ENCODE results near the gene CCBE1. TPM values are rescaled to one million over a fixed set of nuclear protein-coding genes. Genes with fewer than 3 reads are reported as not detected.
A peak's percentile ranks its signal among the peaks of the same experiment; 100 is the strongest.
"Not testable (repeated sequence)": the region's sequence is repeated elsewhere in the genome, so short reads cannot be mapped to it uniquely, and the experiment has no call there.

The CCBE1 gene
- not detected for total RNA-seq

- H3K36me3 Mint-ChIP-seq (ENCODE audit: low read depth) = no peaks in the 10 kb centered on the region
- ChIA-PET POLR2A (interaction anchor here (0.6 kb wide), 1 partner anchor 410 kb away, joined by 3 read pairs; no protein-coding TSS in a partner anchor), CTCF (interaction anchor here (0.7 to 1.4 kb wide), 4 partner anchors 25 to 126 kb away, joined by 3 to 4 read pairs (median 4); no protein-coding TSS in a partner anchor)
- H3K4me3 Mint-ChIP-seq = peak within 1 kb of the TSS; percentile 39
- peak; percentile 39 for DNase-seq
- peaks cover 61% of the 10 kb centered on the region for H3K27me3 Mint-ChIP-seq
- H3K9me3 Mint-ChIP-seq = no peaks in the 10 kb centered on the region
- peaks cover 10% of the 10 kb centered on the region for H3K4me1 Mint-ChIP-seq
- no peak within 1 kb of the TSS for H3K27ac Mint-ChIP-seq
These were observed at the start of gene CCBE1 for GRCh38 chr18:59697236-59697932. TSS of gene CCBE1 (minus strand) at chr18:59697423.

- CTCF ChIA-PET = no interaction called here
These were observed 47.1 kb upstream of the CCBE1 start for GRCh38 chr18:59744271-59744721.

GRCh38 chr18:59743566-59743965, 46.3 kb upstream of the CCBE1 start:
- Mint-ChIP-seq H3K27me3 (peaks cover 1% of the 10 kb centered on the region), H3K4me3 (no peak overlapping the region), H3K27ac (no peak overlapping the region), H3K9me3 (no peaks in the 10 kb centered on the region), H3K36me3 (ENCODE audit: low read depth) (no peaks in the 10 kb centered on the region), H3K4me1 (no peaks in the 10 kb centered on the region)
- ChIA-PET POLR2A (no interaction called here), CTCF (interaction anchor here (0.6 kb wide), 1 partner anchor 98 kb away, joined by 3 read pairs; no protein-coding TSS in a partner anchor)
- no peak for DNase-seq

More at GRCh38 chr18:59744271-59744721, 47.1 kb upstream of the CCBE1 start:
- Mint-ChIP-seq H3K4me3 (no peak overlapping the region), H3K27me3 (peaks cover 2% of the 10 kb centered on the region), H3K9me3 (no peaks in the 10 kb centered on the region), H3K4me1 (no peaks in the 10 kb centered on the region), H3K27ac (no peak overlapping the region), H3K36me3 (ENCODE audit: low read depth) (no peaks in the 10 kb centered on the region)
- POLR2A ChIA-PET = no interaction called here
- DNase-seq = no peak

GRCh38 chr18:59742325-59743111, 45.3 kb upstream of the CCBE1 start:
- Mint-ChIP-seq H3K36me3 (ENCODE audit: low read depth) (no peaks in the 10 kb centered on the region), H3K4me1 (no peaks in the 10 kb centered on the region), H3K27me3 (no peaks in the 10 kb centered on the region), H3K4me3 (no peak overlapping the region), H3K9me3 (no peaks in the 10 kb centered on the region), H3K27ac (no peak overlapping the region)
- CTCF ChIA-PET = interaction anchor here (0.6 kb wide), 1 partner anchor 99 kb away, joined by 3 read pairs; no protein-coding TSS in a partner anchor
- POLR2A ChIA-PET = no interaction called here
- DNase-seq = no peak

- Mint-ChIP-seq H3K27ac (no peak overlapping the region), H3K4me1 (no peaks in the 10 kb centered on the region), H3K4me3 (no peak overlapping the region), H3K27me3 (no peaks in the 10 kb centered on the region), H3K36me3 (ENCODE audit: low read depth) (no peaks in the 10 kb centered on the region), H3K9me3 (no peaks in the 10 kb centered on the region)
- ChIA-PET POLR2A (no interaction called here), CTCF (no interaction called here)
- DNase-seq = no peak
These were observed 42.9 kb upstream of the CCBE1 start for GRCh38 chr18:59740141-59740540.

- H3K27me3 Mint-ChIP-seq = no peaks in the 10 kb centered on the region
- H3K36me3 Mint-ChIP-seq (ENCODE audit: low read depth) = no peaks in the 10 kb centered on the region
- ChIA-PET POLR2A (no interaction called here), CTCF (no interaction called here)
- no peak overlapping the region for H3K27ac Mint-ChIP-seq
- no peaks in the 10 kb centered on the region for H3K9me3 Mint-ChIP-seq
- DNase-seq = no peak
- no peak overlapping the region for H3K4me3 Mint-ChIP-seq
- no peaks in the 10 kb centered on the region for H3K4me1 Mint-ChIP-seq
These were observed 40.6 kb upstream of the CCBE1 start for GRCh38 chr18:59737776-59738300.

- H3K27me3 Mint-ChIP-seq = not testable (repeated sequence)
These were observed 40.1 kb upstream of the CCBE1 start for GRCh38 chr18:59737335-59737734.

GRCh38 chr18:59736061-59736460, 38.8 kb upstream of the CCBE1 start:
- Mint-ChIP-seq H3K9me3 (no peaks in the 10 kb centered on the region), H3K27me3 (no peaks in the 10 kb centered on the region), H3K27ac (no peak overlapping the region), H3K36me3 (ENCODE audit: low read depth) (no peaks in the 10 kb centered on the region), H3K4me1 (no peaks in the 10 kb centered on the region), H3K4me3 (no peak overlapping the region)
- ChIA-PET CTCF (interaction anchor here (1.1 kb wide), 1 partner anchor 54 kb away, joined by 3 read pairs; no protein-coding TSS in a partner anchor), POLR2A (no interaction called here)
- DNase-seq = no peak

More at GRCh38 chr18:59737335-59737734, 40.1 kb upstream of the CCBE1 start:
- H3K36me3 Mint-ChIP-seq (ENCODE audit: low read depth); H3K4me1 Mint-ChIP-seq; H3K4me3 Mint-ChIP-seq; H3K27ac Mint-ChIP-seq; POLR2A ChIA-PET; DNase-seq; CTCF ChIA-PET; H3K9me3 Mint-ChIP-seq: not testable (repeated sequence)

GRCh38 chr18:59735269-59735860, 38.1 kb upstream of the CCBE1 start:
- H3K9me3 Mint-ChIP-seq = no peaks in the 10 kb centered on the region
- H3K4me3 Mint-ChIP-seq = no peak overlapping the region
- no peak overlapping the region for H3K27ac Mint-ChIP-seq
- H3K36me3 Mint-ChIP-seq (ENCODE audit: low read depth) = no peaks in the 10 kb centered on the region
- ChIA-PET CTCF (interaction anchor here (1.1 kb wide), 1 partner anchor 53 kb away, joined by 3 read pairs; no protein-coding TSS in a partner anchor), POLR2A (no interaction called here)
- H3K4me1 Mint-ChIP-seq = no peaks in the 10 kb centered on the region
- DNase-seq = no peak
- H3K27me3 Mint-ChIP-seq = no peaks in the 10 kb centered on the region

GRCh38 chr18:59733421-59733820, 36.2 kb upstream of the CCBE1 start:
- H3K4me1 Mint-ChIP-seq = no peaks in the 10 kb centered on the region
- H3K36me3 Mint-ChIP-seq (ENCODE audit: low read depth) = no peaks in the 10 kb centered on the region
- CTCF ChIA-PET = no interaction called here
- no peaks in the 10 kb centered on the region for H3K27me3 Mint-ChIP-seq
- H3K9me3 Mint-ChIP-seq = no peaks in the 10 kb centered on the region
- POLR2A ChIA-PET = no interaction called here
- DNase-seq = no peak
- H3K4me3 Mint-ChIP-seq = no peak overlapping the region
- H3K27ac Mint-ChIP-seq = no peak overlapping the region

- CTCF ChIA-PET = no interaction called here
- POLR2A ChIA-PET = no interaction called here
- Mint-ChIP-seq H3K27ac (no peak overlapping the region), H3K4me1 (no peaks in the 10 kb centered on the region), H3K36me3 (ENCODE audit: low read depth) (no peaks in the 10 kb centered on the region), H3K9me3 (no peaks in the 10 kb centered on the region), H3K4me3 (no peak overlapping the region), H3K27me3 (no peaks in the 10 kb centered on the region)
- DNase-seq = no peak
These were observed 33.7 kb upstream of the CCBE1 start for GRCh38 chr18:59730896-59731295.

GRCh38 chr18:59729781-59730180, 32.6 kb upstream of the CCBE1 start:
- ChIA-PET CTCF (no interaction called here), POLR2A (no interaction called here)
- H3K4me1 Mint-ChIP-seq = no peaks in the 10 kb centered on the region
- H3K36me3 Mint-ChIP-seq (ENCODE audit: low read depth) = no peaks in the 10 kb centered on the region
- H3K27me3 Mint-ChIP-seq = no peaks in the 10 kb centered on the region
- H3K4me3 Mint-ChIP-seq = no peak overlapping the region
- no peaks in the 10 kb centered on the region for H3K9me3 Mint-ChIP-seq
- no peak for DNase-seq
- H3K27ac Mint-ChIP-seq = no peak overlapping the region

- CTCF ChIA-PET = interaction anchor here (1.5 kb wide), 1 partner anchor 32 kb away, joined by 4 read pairs; the partner anchor contains the start of gene CCBE1
- no peaks in the 10 kb centered on the region for H3K4me1 Mint-ChIP-seq
- H3K9me3 Mint-ChIP-seq = no peaks in the 10 kb centered on the region
- POLR2A ChIA-PET = no interaction called here
- no peak overlapping the region for H3K27ac Mint-ChIP-seq
- no peak overlapping the region for H3K4me3 Mint-ChIP-seq
- DNase-seq = no peak
- no peaks in the 10 kb centered on the region for H3K36me3 Mint-ChIP-seq (ENCODE audit: low read depth)
- H3K27me3 Mint-ChIP-seq = no peaks in the 10 kb centered on the region
These were observed 31.6 kb upstream of the CCBE1 start for GRCh38 chr18:59728816-59729215.

Data from activated CD4-positive, alpha-beta T cell treated with anti-CD3 and anti-CD28 coated beads, Interleukin-2, amount 10 ng/mL, durations not matched to agents 7 days and 5 days (primary cell).